OCI-LY7 (cell line): Measurements from ENCODE around the gene PKD1L1. TPM values are rescaled to one million over a fixed set of nuclear protein-coding genes. Genes with fewer than 3 reads are reported as not detected.

Source experiments
- BruUV-seq: library from RNA; stranded (reverse); fragments of 400-500 nt; replicated peaks from 2 replicates; lab custom pipeline; 2021; lab: Mats Ljungman, UMichigan
- CTCF ChIA-PET: fragments of 300-600 bp; sonication (Branson Sonifier 250); formaldehyde crosslinking; loops from one replicate; lab custom pipeline; 2022; ENCODE audit warnings: antibody characterized with exemption; ENCODE audit not compliant: unreplicated experiment; lab: Charles Lee
- POLR2A ChIA-PET: fragments of 300-600 bp; sonication (Branson Sonifier 250); formaldehyde crosslinking; loops from one replicate; lab custom pipeline; 2022; ENCODE audit warnings: antibody characterized with exemption; lab: Charles Lee
- DNase-seq: peaks from one replicate; pipeline ENCODE4 v3.0.0-alpha.2; 2015; ENCODE audit warnings: low spot score
- H2AFZ ChIP-seq: fragments of 200-600 bp; sonication (generic), shearing (Covaris generic); 2 replicates; pipeline ENCODE4 v1.6.1; 2014; ENCODE audit warnings: mild to moderate bottlenecking, antibody characterized with exemption, low read length, moderate library complexity
- H3K27ac ChIP-seq: fragments of 200-600 bp; sonication (generic); 2 replicates; pipeline ENCODE4 v1.5.1; 2014; ENCODE audit warnings: mixed run types, low read depth, mild to moderate bottlenecking, moderate library complexity, low read length, inconsistent platforms; ENCODE audit not compliant: poor library complexity, severe bottlenecking
- H3K36me3 ChIP-seq: fragments of 200-600 bp; sonication (generic); 2 replicates; pipeline ENCODE4 v1.6.1; 2014; ENCODE audit warnings: mild to moderate bottlenecking, antibody characterized with exemption, low read length, moderate library complexity, mixed read lengths; ENCODE audit not compliant: insufficient read depth
- H3K4me1 ChIP-seq: fragments of 200-600 bp; sonication (generic); 2 replicates; pipeline ENCODE4 v1.5.1; 2014; ENCODE audit warnings: mild to moderate bottlenecking, low read length; ENCODE audit not compliant: insufficient read depth, poor library complexity, severe bottlenecking
- H3K4me2 ChIP-seq: fragments of 200-600 bp; sonication (generic); 2 replicates; pipeline ENCODE4 v1.6.1; 2014; ENCODE audit warnings: mild to moderate bottlenecking, low read length
- H3K4me3 ChIP-seq: fragments of 200-600 bp; sonication (generic); 2 replicates; pipeline ENCODE4 v1.5.1; 2014; ENCODE audit warnings: mild to moderate bottlenecking, low read depth, low read length; ENCODE audit not compliant: poor library complexity, severe bottlenecking
- H3K79me2 ChIP-seq: fragments of 200-600 bp; sonication (generic); 2 replicates; pipeline ENCODE4 v1.6.1; 2016; ENCODE audit warnings: low read depth, mild to moderate bottlenecking, low read length, moderate library complexity, mixed read lengths; ENCODE audit not compliant: insufficient read depth
- H3K9me2 ChIP-seq: fragments of 200-600 bp; sonication (generic); 2 replicates; pipeline ENCODE4 v1.6.1; 2016; ENCODE audit warnings: mild to moderate bottlenecking, low read length, mixed read lengths; ENCODE audit not compliant: insufficient read depth
- H3K9me3 ChIP-seq: fragments of 200-600 bp; sonication (generic); 2 replicates; pipeline ENCODE4 v1.6.1; 2014; ENCODE audit warnings: mild to moderate bottlenecking, mixed run types, low read length, mixed read lengths
- H4K20me1 ChIP-seq: fragments of 200-600 bp; sonication (generic); 2 replicates; pipeline ENCODE4 v1.6.1; 2014; ENCODE audit warnings: mild to moderate bottlenecking, antibody characterized with exemption, low read length, moderate library complexity, mixed read lengths; ENCODE audit not compliant: insufficient read depth
- EZH2phosphoT487 ChIP-seq: fragments of 200-600 bp; sonication (generic); IDR thresholded peaks from 2 replicates; pipeline ENCODE4 v1.6.1; 2018; ENCODE audit warnings: low read depth, borderline replicate concordance, mild to moderate bottlenecking, mixed run types, antibody characterized with exemption, low read length, moderate library complexity, mixed read lengths
- intact Hi-C: fragments of 100-400 bp; cut with micrococcal nuclease; formaldehyde crosslinking; loops from one replicate; pipeline ENCODE4 v1.10.0; 2022; ENCODE audit not compliant: unreplicated experiment
- total RNA-seq, 2 experiments: library from RNA; depleted of rRNA in 1 of 2; stranded (reverse); fragments of >200 nt in 1 of 2; shearing (Covaris generic) in 1 of 2; gene quantifications; 2 replicates each; pipeline ENCODE4 v1.2.3, GENCODE V29; 2014 to 2022
- TF ChIP-seq, protein P1 (sequence below): fragments of 200-600 bp; sonication (generic); conservative IDR thresholded peaks from 2 replicates; pipeline ENCODE4 v1.5.1; 2014; ENCODE audit warnings: mild to moderate bottlenecking, antibody characterized with exemption, low read length, moderate library complexity, mixed read lengths

Gene PKD1L1
- total RNA-seq, 2 experiments from 2014 or later: 0.19 to 0.63 TPM

GRCh38 chr7:47762207-47762606, 186.1 kb downstream of the PKD1L1 start:
- no peaks in the 10 kb centered on the region for H4K20me1 ChIP-seq
- POLR2A ChIA-PET: interaction anchor here (1.1 to 2.3 kb wide), 2 partner anchors 13 to 28 kb away, joined by 3 to 6 read pairs; no protein-coding TSS in a partner anchor
- H2AFZ ChIP-seq: no peak overlapping the region

DNA sequence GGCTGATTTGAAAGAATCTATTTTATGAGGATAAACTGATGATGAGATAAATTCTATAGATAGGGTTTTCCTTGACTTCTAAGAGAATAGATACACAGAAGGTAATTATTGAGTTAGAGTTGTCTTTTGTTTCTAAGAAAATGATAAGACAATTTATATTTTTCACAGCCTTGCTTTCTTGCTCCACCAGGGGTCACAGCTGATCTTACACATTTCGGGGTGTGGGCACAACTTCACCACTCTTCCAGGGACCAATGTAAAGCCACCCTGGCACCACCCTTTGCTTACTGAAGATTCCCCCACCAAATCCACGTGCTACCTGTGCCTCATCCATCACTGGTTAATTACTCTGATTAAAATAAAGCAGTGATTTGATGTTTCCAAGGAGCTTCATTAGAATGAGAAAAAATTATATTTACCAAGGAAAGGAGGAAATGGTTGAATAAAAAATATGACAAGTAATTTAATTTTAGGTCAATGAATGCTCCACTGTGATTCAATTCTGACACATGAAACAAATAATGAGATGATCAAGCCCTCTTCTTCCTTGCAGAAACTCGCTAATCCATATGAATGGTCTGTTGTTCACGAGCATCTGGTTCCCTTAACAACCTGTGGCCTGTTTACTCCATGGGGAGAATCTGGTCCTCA, 189.1 kb downstream of the PKD1L1 start:
- no TSS peak for BruUV-seq
- Histone ChIP-seq H3K36me3 (no peaks in the 10 kb centered on the region), H3K4me1 (peaks cover 24% of the 10 kb centered on the region), H3K4me3 (no peak overlapping the region), H2AFZ (peak overlapping the region; percentile 84; the same call in 1 of the 2 replicates), H3K27ac (no peak overlapping the region), H3K79me2 (no peaks in the 10 kb centered on the region), H4K20me1 (no peaks in the 10 kb centered on the region), H3K9me3 (no peaks in the 10 kb centered on the region), H3K9me2 (no peaks in the 10 kb centered on the region), H3K4me2 (0 out of 2 replicates have a peak overlapping the region, but pooled peaks have one; percentile 33)
- intact Hi-C loops: no loop called here
- CTCF ChIA-PET: interaction anchor here (0.5 kb wide), 1 partner anchor 31 kb away, joined by 3 read pairs; no protein-coding TSS in a partner anchor
- peak; percentile 15 for DNase-seq
- TF ChIP-seq, protein P1, sequence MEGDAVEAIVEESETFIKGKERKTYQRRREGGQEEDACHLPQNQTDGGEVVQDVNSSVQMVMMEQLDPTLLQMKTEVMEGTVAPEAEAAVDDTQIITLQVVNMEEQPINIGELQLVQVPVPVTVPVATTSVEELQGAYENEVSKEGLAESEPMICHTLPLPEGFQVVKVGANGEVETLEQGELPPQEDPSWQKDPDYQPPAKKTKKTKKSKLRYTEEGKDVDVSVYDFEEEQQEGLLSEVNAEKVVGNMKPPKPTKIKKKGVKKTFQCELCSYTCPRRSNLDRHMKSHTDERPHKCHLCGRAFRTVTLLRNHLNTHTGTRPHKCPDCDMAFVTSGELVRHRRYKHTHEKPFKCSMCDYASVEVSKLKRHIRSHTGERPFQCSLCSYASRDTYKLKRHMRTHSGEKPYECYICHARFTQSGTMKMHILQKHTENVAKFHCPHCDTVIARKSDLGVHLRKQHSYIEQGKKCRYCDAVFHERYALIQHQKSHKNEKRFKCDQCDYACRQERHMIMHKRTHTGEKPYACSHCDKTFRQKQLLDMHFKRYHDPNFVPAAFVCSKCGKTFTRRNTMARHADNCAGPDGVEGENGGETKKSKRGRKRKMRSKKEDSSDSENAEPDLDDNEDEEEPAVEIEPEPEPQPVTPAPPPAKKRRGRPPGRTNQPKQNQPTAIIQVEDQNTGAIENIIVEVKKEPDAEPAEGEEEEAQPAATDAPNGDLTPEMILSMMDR: peak; percentile 65
- TF ChIP-seq EZH2phosphoT487: no peak
- POLR2A ChIA-PET: interaction anchor here (0.6 to 1.1 kb wide), 3 partner anchors 9 to 282 kb away, joined by 3 read pairs; no protein-coding TSS in a partner anchor

More at GRCh38 chr7:47762207-47762606, 186.1 kb downstream of the PKD1L1 start:
- Histone ChIP-seq H3K36me3 (no peaks in the 10 kb centered on the region), H3K4me1 (peaks cover 21% of the 10 kb centered on the region), H3K79me2 (no peaks in the 10 kb centered on the region), H3K4me2 (no peak overlapping the region), H3K27ac (no peak overlapping the region), H3K9me3 (no peaks in the 10 kb centered on the region), H3K9me2 (no peaks in the 10 kb centered on the region), H3K4me3 (no peak overlapping the region)
- intact Hi-C loops: no loop called here
- no TSS peak for BruUV-seq
- CTCF ChIA-PET: no interaction called here
- TF ChIP-seq, protein P1: no peak
- TF ChIP-seq EZH2phosphoT487: no peak
- no peak for DNase-seq

DNA sequence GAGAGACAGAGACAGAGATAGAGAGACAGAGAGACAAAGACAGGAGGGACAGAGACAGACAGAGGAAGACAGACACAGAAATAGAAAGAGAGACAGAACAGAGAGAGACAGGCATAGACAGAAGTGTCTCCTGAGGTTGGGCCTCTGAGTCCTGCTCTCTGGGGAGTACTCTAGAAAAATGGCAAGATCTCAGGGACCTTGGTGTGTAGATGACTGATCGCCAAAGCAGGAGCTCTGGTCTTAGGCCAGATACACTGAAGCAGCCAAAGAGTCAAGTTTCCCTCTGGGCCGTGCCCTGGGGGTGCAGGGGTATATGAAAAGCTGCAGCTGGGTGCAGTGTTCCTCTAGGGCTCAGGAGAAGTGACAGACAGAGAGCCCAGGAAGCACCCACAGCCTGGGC, 189.7 kb downstream of the PKD1L1 start:
- Histone ChIP-seq H3K79me2 (no peaks in the 10 kb centered on the region), H2AFZ (peak overlapping the region; percentile 84), H3K9me2 (no peaks in the 10 kb centered on the region), H3K4me3 (no peak overlapping the region), H3K36me3 (no peaks in the 10 kb centered on the region), H3K9me3 (no peaks in the 10 kb centered on the region), H3K4me1 (peaks cover 24% of the 10 kb centered on the region), H4K20me1 (no peaks in the 10 kb centered on the region), H3K27ac (peak overlapping the region; percentile 21), H3K4me2 (peak overlapping the region; percentile 33)
- DNase-seq: no peak
- TF ChIP-seq, protein P1: no peak
- TF ChIP-seq EZH2phosphoT487: no peak
- POLR2A ChIA-PET: interaction anchor here (0.6 kb wide), 2 partner anchors 38 to 282 kb away, joined by 3 read pairs; no protein-coding TSS in a partner anchor
- no TSS peak for BruUV-seq
- CTCF ChIA-PET: interaction anchor here (0.5 kb wide), 2 partner anchors 15 to 31 kb away, joined by 3 read pairs; no protein-coding TSS in a partner anchor
- intact Hi-C loops: no loop called here
